Lower leg skin (tissue), 4 donors: ENCODE results near the gene ANKRD24. TPM values are rescaled to one million over a fixed set of nuclear protein-coding genes. Genes with fewer than 3 reads are reported as not detected.

Experiments
- DNase-seq, 2 donors: peaks; one replicate each; pipeline ENCODE4 v3.0.0-alpha.2; 2019; ENCODE audit warnings: low spot score in 2 of 2
- H3K4me3 ChIP-seq: fragments of 200-600 bp; sonication (generic); 2 replicates; pipeline ENCODE4 v1.5.1; 2017; ENCODE audit warnings: mild to moderate bottlenecking, low read depth; ENCODE audit not compliant: poor library complexity, severe bottlenecking
- CTCF ChIP-seq, 3 donors: fragments of 450-650 bp; IDR thresholded peaks; one replicate each; pipeline ENCODE4 v1.5.1; 2016; ENCODE audit warnings: antibody characterized with exemption in 3 of 3, mild to moderate bottlenecking in 3 of 3, moderate library complexity in 2 of 3
- POLR2A ChIP-seq, 2 donors: fragments of 450-650 bp; IDR thresholded peaks; one replicate each; pipeline ENCODE4 v1.6.1; 2016 to 2017; ENCODE audit warnings: antibody characterized with exemption in 2 of 2, mild to moderate bottlenecking in 1 of 2, moderate library complexity in 1 of 2
- WGBS, 2 donors: methylation state at CpG; one replicate each; pipeline ENCODE4 v1.1.5; 2018; 5-methylcytosine and 5-hydroxymethylcytosine counted together
- intact Hi-C: fragments of 100-400 bp; cut with DNase I; formaldehyde crosslinking; loops from one replicate; pipeline ENCODE4 v1.15.0; 2023; ENCODE audit warnings: low total_unique reads
- total RNA-seq, 4 donors: library from RNA; depleted of rRNA; stranded (reverse); fragments of >200 nt; gene quantifications; one replicate each; pipeline ENCODE4 v1.1.0, GENCODE V29; 2016

ANKRD24 gene
- total RNA-seq, 4 donors from 2014 or later, result 0.22 to 3.2 (median 1.5) TPM; not detected in 1

GRCh38 chr19:4177146-4177545, 5.3 kb upstream of the ANKRD24 start:
- no peak for DNase-seq
- no peak overlapping the region for H3K4me3 ChIP-seq
- WGBS, 2 donors, result 94 to 96% methylated on average over 5 of the region's 5 CpGs
- intact Hi-C loops, result no loop called here
- TF ChIP-seq POLR2A (IDR thresholded peaks at IDR 0.05), result no peak
- TF ChIP-seq CTCF (IDR thresholded peaks at IDR 0.05), result no peak

- intact Hi-C loops, result no loop called here
These were observed 3.5 kb upstream of the ANKRD24 start for GRCh38 chr19:4178990-4179389.

GRCh38 chr19:4181053-4181508, 1.4 kb upstream of the ANKRD24 start:
- no peak for DNase-seq
- intact Hi-C loops, result no loop called here
- WGBS, 2 donors, result 58% methylated on average over 2 of the region's 2 CpGs
- no peak overlapping the region for H3K4me3 ChIP-seq
- no peak for TF ChIP-seq POLR2A (IDR thresholded peaks at IDR 0.05)

More at GRCh38 chr19:4178990-4179389, 3.5 kb upstream of the ANKRD24 start:
- H3K4me3 ChIP-seq, result no peak overlapping the region
- 91 to 92% methylated on average over 17 to 18 of the region's 18 CpGs for WGBS, 2 donors
- DNase-seq, result no peak
- TF ChIP-seq POLR2A (IDR thresholded peaks at IDR 0.05) (no peak), CTCF (IDR thresholded peaks at IDR 0.05) (no peak)

GRCh38 chr19:4183967-4184717, 1.7 kb downstream of the ANKRD24 start:
- no peak overlapping the region for H3K4me3 ChIP-seq
- WGBS, 2 donors, result 35 to 43% methylated on average over 23 of the region's 23 CpGs
- TF ChIP-seq POLR2A (IDR thresholded peaks at IDR 0.05) (no peak), CTCF (IDR thresholded peaks at IDR 0.05) (no peak)
- intact Hi-C loops, result no loop called here
- no peak for DNase-seq

GRCh38 chr19:4184718-4185352, 2.3 kb downstream of the ANKRD24 start:
- no peak overlapping the region for H3K4me3 ChIP-seq
- TF ChIP-seq CTCF (IDR thresholded peaks at IDR 0.05) (no peak), POLR2A (IDR thresholded peaks at IDR 0.05) (no peak)
- DNase-seq, result no peak
- intact Hi-C loops, result no loop called here
- WGBS, 2 donors, result 90 to 94% methylated on average over 2 of the region's 2 CpGs

GRCh38 chr19:4185413-4186086, 3.1 kb downstream of the ANKRD24 start:
- TF ChIP-seq POLR2A (IDR thresholded peaks at IDR 0.05), result no peak
- TF ChIP-seq CTCF (IDR thresholded peaks at IDR 0.05), result no peak
- intact Hi-C loops, result no loop called here
- DNase-seq, result no peak
- no peak overlapping the region for H3K4me3 ChIP-seq
- 58 to 83% methylated on average over 4 to 9 of the region's 9 CpGs for WGBS, 2 donors
